Measurements from ENCODE around the gene WDR45B. TPM values are rescaled to one million over a fixed set of nuclear protein-coding genes. Genes with fewer than 3 reads are reported as not detected.
"Not testable (repeated sequence)": the region's sequence is repeated elsewhere in the genome, so short reads cannot be mapped to it uniquely, and the experiment has no call there.

The WDR45B gene
- total RNA-seq, 1 donor from 2014 or later = 34.3 TPM

GRCh38 chr17:82662711-82663261 is 14.5 kb upstream of the WDR45B start:
- DNase-seq = no peak
- no peak for ATAC-seq (ENCODE audit: poor library complexity)
- intact Hi-C loops (cut with DNase I) = loop anchor here (10.0 kb wide), 1 partner anchor 102 kb away; no protein-coding TSS in a partner anchor

GRCh38 chr17:82661717-82662683 is 13.8 kb upstream of the WDR45B start:
- DNase-seq (peak; percentile 31), ATAC-seq (ENCODE audit: poor library complexity) (no peak)
- intact Hi-C loops (cut with DNase I) = loop anchor here (10.0 kb wide), 1 partner anchor 103 kb away; no protein-coding TSS in a partner anchor

GRCh38 chr17:82659886-82660285 is 11.6 kb upstream of the WDR45B start:
- ATAC-seq (ENCODE audit: poor library complexity) (no peak), DNase-seq (no peak)
- intact Hi-C loops (cut with DNase I) = loop anchor here (10.0 kb wide), 1 partner anchor 105 kb away; no protein-coding TSS in a partner anchor

GRCh38 chr17:82658796-82659452 is 10.7 kb upstream of the WDR45B start:
- ATAC-seq (ENCODE audit: poor library complexity) (no peak), DNase-seq (peak; percentile 29)
- intact Hi-C loops (cut with DNase I) = no loop called here

GRCh38 chr17:82658331-82658730 is 10.1 kb upstream of the WDR45B start:
- ATAC-seq (ENCODE audit: poor library complexity) = no peak

GRCh38 chr17:82657926-82658325 is 9.7 kb upstream of the WDR45B start:
- intact Hi-C loops (cut with DNase I) = no loop called here
- peak; percentile 39 for DNase-seq
- ATAC-seq (ENCODE audit: poor library complexity) = no peak

More at GRCh38 chr17:82658331-82658730, 10.1 kb upstream of the WDR45B start:
- intact Hi-C loops (cut with DNase I) = no loop called here
- no peak for DNase-seq

GRCh38 chr17:82656266-82656665 is 8.0 kb upstream of the WDR45B start:
- no peak for ATAC-seq (ENCODE audit: poor library complexity)
- no peak for DNase-seq
- intact Hi-C loops (cut with DNase I) = no loop called here

GRCh38 chr17:82655523-82655922 is 7.3 kb upstream of the WDR45B start:
- no peak for ATAC-seq (ENCODE audit: poor library complexity)
- intact Hi-C loops (cut with DNase I) = no loop called here

GRCh38 chr17:82655038-82655479 is 6.8 kb upstream of the WDR45B start:
- ATAC-seq (ENCODE audit: poor library complexity) = peak; percentile 16
- intact Hi-C loops (cut with DNase I) = no loop called here
- DNase-seq = peak; percentile 33

More at GRCh38 chr17:82655523-82655922, 7.3 kb upstream of the WDR45B start:
- peak; percentile 22 for DNase-seq

GRCh38 chr17:82654611-82655010 is 6.4 kb upstream of the WDR45B start:
- intact Hi-C loops (cut with DNase I) = loop anchor here (5.0 kb wide), 1 partner anchor 43 kb away; the partner anchor contains the start of gene RAB40B
- DNase-seq = peak; percentile 20
- ATAC-seq (ENCODE audit: poor library complexity) = not testable (repeated sequence)

GRCh38 chr17:82653651-82654528 is 5.6 kb upstream of the WDR45B start:
- intact Hi-C loops (cut with DNase I) = loop anchor here (5.0 kb wide), 1 partner anchor 43 kb away; the partner anchor contains the start of gene RAB40B
- peak; percentile 35 for DNase-seq
- ATAC-seq (ENCODE audit: poor library complexity) = no peak

- intact Hi-C loops (cut with DNase I) = loop anchor here (5.0 kb wide), 1 partner anchor 47 kb away; the partner anchor contains the start of gene RAB40B
- DNase-seq (peak; percentile 22), ATAC-seq (ENCODE audit: poor library complexity) (no peak)
Measured at GRCh38 chr17:82650723-82651122, 2.5 kb upstream of the WDR45B start.

- intact Hi-C loops (cut with DNase I) = loop anchor here (5.0 kb wide), 1 partner anchor 48 kb away; the partner anchor contains the start of gene RAB40B
- ATAC-seq (ENCODE audit: poor library complexity) = no peak
- DNase-seq = peak; percentile 45
Measured at GRCh38 chr17:82649501-82650261, 1.4 kb upstream of the WDR45B start.

GRCh38 chr17:82648742-82649331 is 593 bp upstream of the WDR45B start:
- DNase-seq (peak; percentile 77), ATAC-seq (ENCODE audit: poor library complexity) (peak; percentile 18)
- intact Hi-C loops (cut with DNase I) = no loop called here

- DNase-seq (no peak), ATAC-seq (ENCODE audit: poor library complexity) (peak; percentile 30)
- intact Hi-C loops (cut with DNase I) = no loop called here
Measured at GRCh38 chr17:82647593-82648164, 565 bp downstream of the WDR45B start.

- DNase-seq = no peak
- ATAC-seq (ENCODE audit: poor library complexity) = no peak
- intact Hi-C loops (cut with DNase I) = no loop called here
Measured at GRCh38 chr17:82645516-82645915, 2.7 kb downstream of the WDR45B start.
